Measurements from ENCODE around the gene KLC3.

GRCh38 chr19:45322744-45323281 is 17.7 kb upstream of the KLC3 start, which contains the start of gene CKM:
- TF ChIP-seq SUZ12 (IDR thresholded peaks at IDR 0.05; ENCODE audit: extremely low read depth, insufficient read depth, insufficient read length) (no peak), ZNF274 (IDR thresholded peaks at IDR 0.05; ENCODE audit: low read depth, low read length) (no peak), YY1 (IDR thresholded peaks at IDR 0.05; ENCODE audit: insufficient read depth, insufficient read length) (no peak)
